HCT116 (cell line): Measurements from ENCODE around the gene EFNB2. TPM values are rescaled to one million over a fixed set of nuclear protein-coding genes. Genes with fewer than 3 reads are reported as not detected.

Source experiments
- ATAC-seq: fragments of 200-7000 bp; cut with Tn5 transposase; 2 replicates; pipeline ENCODE4 v1.9.1; 2020; ENCODE audit warnings: mild to moderate bottlenecking, moderate library complexity
- BruUV-seq: library from RNA; stranded (reverse); fragments of 400-500 nt; replicated peaks from 2 replicates; lab custom pipeline; 2021; lab: Mats Ljungman, UMichigan
- CTCF ChIA-PET: fragments of 300-600 bp; sonication (Branson Sonifier 250); formaldehyde crosslinking; loops from one replicate; lab custom pipeline; 2021; ENCODE audit warnings: antibody characterized with exemption; lab: Charles Lee
- POLR2A ChIA-PET: fragments of 300-600, 350-600 bp; sonication (Branson Sonifier 250); formaldehyde crosslinking; loops from one replicate; lab custom pipeline; 2021; ENCODE audit warnings: antibody characterized with exemption; lab: Charles Lee
- RAD21 ChIA-PET, 2 experiments: fragments of 300-600 bp; sonication (Branson Sonifier 250); formaldehyde crosslinking; loops; one replicate each; lab custom pipeline; 2023; ENCODE audit warnings: low total read pairs in 2 of 2; ENCODE audit not compliant: uncharacterized antibody in 2 of 2, unreplicated experiment in 2 of 2, low non-redundant PET in 1 of 2; lab: Charles Lee
- DNase-seq: peaks from one replicate; pipeline ENCODE4 v3.0.0-alpha.2; 2010; ENCODE audit warnings: low read depth, low spot score
- H2AFZ ChIP-seq: fragments of 200-600 bp; shearing (Covaris generic), sonication (generic); 2 replicates; pipeline ENCODE4 v1.6.1; 2017; ENCODE audit warnings: low read depth, mixed run types, mixed read lengths, antibody characterized with exemption, low read length; ENCODE audit not compliant: poor library complexity, severe bottlenecking
- H3K27ac ChIP-seq: 2 replicates; pipeline ENCODE4 v1.5.1; 2012; ENCODE audit warnings: low read depth, low read length
- H3K27me3 ChIP-seq: fragments of 200-600 bp; sonication (generic); 2 replicates; pipeline ENCODE4 v1.6.1; 2016; ENCODE audit warnings: mixed run types, low read length, mixed read lengths; ENCODE audit not compliant: insufficient read depth
- H3K36me3 ChIP-seq, 2 experiments: fragments of 200-500 bp in 1 of 2; fragments of 200-600 bp in 1 of 2; sonication (Bioruptor generic) in 1 of 2; sonication (generic) in 1 of 2; 2 replicates each; pipeline versions ENCODE4 v1.5.1 to v1.6.1; 2014 to 2016; ENCODE audit warnings: low read length in 2 of 2, inconsistent platforms in 1 of 2, mixed read lengths in 1 of 2, mixed run types in 1 of 2; ENCODE audit not compliant: insufficient read depth in 2 of 2, control insufficient read depth in 1 of 2
- H3K4me1 ChIP-seq, 2 experiments: fragments of 200-600 bp in 1 of 2; sonication (generic) in 1 of 2; 2 replicates each; pipeline versions ENCODE4 v1.5.1 to v1.6.1; 2012 to 2017; ENCODE audit warnings: low read length in 2 of 2, inconsistent platforms in 1 of 2, mild to moderate bottlenecking in 1 of 2, mixed read lengths in 1 of 2, mixed run types in 1 of 2, moderate library complexity in 1 of 2; ENCODE audit not compliant: insufficient read depth in 2 of 2, control insufficient read depth in 1 of 2
- H3K4me2 ChIP-seq: fragments of 200-600 bp; sonication (generic); 2 replicates; pipeline ENCODE4 v1.6.1; 2017; ENCODE audit warnings: mixed run types, low read length, mixed read lengths
- H3K4me3 ChIP-seq, 2 experiments: fragments of 200-600 bp in 1 of 2; sonication (generic) in 1 of 2; replicated peaks in 1 of 2; 2 replicates each; pipeline ENCODE4 v1.5.1; 2011 to 2016; ENCODE audit warnings: low read length in 2 of 2, control low read depth in 1 of 2, low read depth in 1 of 2, mild to moderate bottlenecking in 1 of 2, mixed read lengths in 1 of 2, mixed run types in 1 of 2
- H3K79me2 ChIP-seq: fragments of 200-600 bp; sonication (generic); 2 replicates; pipeline ENCODE4 v1.6.1; 2017; ENCODE audit warnings: mild to moderate bottlenecking, mixed run types, low read length, moderate library complexity, mixed read lengths; ENCODE audit not compliant: insufficient read depth
- H3K9ac ChIP-seq: fragments of 200-600 bp; sonication (generic); 2 replicates; pipeline ENCODE4 v1.6.1; 2016; ENCODE audit warnings: low read length, mixed read lengths
- H3K9me2 ChIP-seq: fragments of 200-600 bp; sonication (generic), shearing (Covaris generic); 2 replicates; pipeline ENCODE4 v1.6.1; 2017; ENCODE audit warnings: mixed run types, mild to moderate bottlenecking, moderate library complexity; ENCODE audit not compliant: insufficient read depth
- H3K9me3 ChIP-seq, 2 experiments: fragments of 200-500 bp in 1 of 2; fragments of 200-600 bp in 1 of 2; sonication (Bioruptor generic) in 1 of 2; sonication (generic) in 1 of 2; 2 replicates each; pipeline ENCODE4 v1.6.1; 2014 to 2017; ENCODE audit warnings: low read length in 2 of 2, mixed read lengths in 2 of 2, inconsistent platforms in 1 of 2, low read depth in 1 of 2, mild to moderate bottlenecking in 1 of 2, mixed run types in 1 of 2, moderate library complexity in 1 of 2; ENCODE audit not compliant: control insufficient read depth in 1 of 2, insufficient read depth in 1 of 2
- H4K20me1 ChIP-seq: fragments of 200-600 bp; sonication (generic), shearing (Covaris generic); 2 replicates; pipeline ENCODE4 v1.6.1; 2017; ENCODE audit warnings: mixed run types, mild to moderate bottlenecking, moderate library complexity; ENCODE audit not compliant: insufficient read depth
- CBX3 ChIP-seq: IDR thresholded peaks from 2 replicates; pipeline ENCODE4 v1.6.1; 2012; ENCODE audit warnings: low read depth
- CEBPB ChIP-seq: IDR thresholded peaks from 2 replicates; pipeline ENCODE4 v1.6.1; 2012; ENCODE audit warnings: low read depth
- EGR1 ChIP-seq: IDR thresholded peaks from 2 replicates; pipeline ENCODE4 v1.6.1; 2012; ENCODE audit warnings: low read depth
- ELF1 ChIP-seq: IDR thresholded peaks from 2 replicates; pipeline ENCODE4 v1.6.1; 2012; ENCODE audit warnings: low read depth, borderline replicate concordance
- EZH2 ChIP-seq: fragments of 200-600 bp; sonication (generic); IDR thresholded peaks from 2 replicates; pipeline ENCODE4 v1.6.1; 2017; ENCODE audit warnings: antibody characterized with exemption, mixed run types
- EZH2phosphoT487 ChIP-seq: fragments of 200-600 bp; IDR thresholded peaks from 2 replicates; pipeline ENCODE4 v1.6.1; 2018; ENCODE audit warnings: antibody characterized with exemption, borderline replicate concordance
- JUND ChIP-seq: IDR thresholded peaks from 2 replicates; pipeline ENCODE4 v1.6.1; 2012
- POLR2A ChIP-seq: IDR thresholded peaks from 2 replicates; pipeline ENCODE4 v1.7.0; 2011; ENCODE audit warnings: borderline replicate concordance; ENCODE audit not compliant: insufficient read depth, insufficient read length; ENCODE audit errors: extremely low read depth
- POLR2AphosphoS5 ChIP-seq: IDR thresholded peaks from 2 replicates; pipeline ENCODE4 v1.6.1; 2011; ENCODE audit warnings: mild to moderate bottlenecking, low read depth, low read length, moderate library complexity
- RAD21 ChIP-seq: IDR thresholded peaks from 2 replicates; pipeline ENCODE4 v1.6.1; 2012; ENCODE audit warnings: low read depth, mild to moderate bottlenecking
- SP1 ChIP-seq: IDR thresholded peaks from 2 replicates; pipeline ENCODE4 v1.6.1; 2012; ENCODE audit warnings: low read depth
- TCF7L2 ChIP-seq: IDR thresholded peaks from 2 replicates; pipeline ENCODE4 v1.7.0; 2011; ENCODE audit warnings: borderline replicate concordance, inconsistent platforms; ENCODE audit not compliant: insufficient read depth, insufficient read length; ENCODE audit errors: extremely low read depth
- YY1 ChIP-seq: IDR thresholded peaks from 2 replicates; pipeline ENCODE4 v1.6.1; 2011; ENCODE audit warnings: low read length, low read depth, moderate library complexity, mild to moderate bottlenecking; ENCODE audit not compliant: insufficient replicate concordance; ENCODE audit errors: extremely low read depth
- ZFX ChIP-seq: fragments of 450-650 bp; IDR thresholded peaks from 2 replicates; pipeline ENCODE4 v1.6.1; 2017
- intact Hi-C: fragments of 100-400 bp; cut with micrococcal nuclease; formaldehyde crosslinking; loops from 2 replicates; pipeline ENCODE4 v1.10.0; 2022
- total RNA-seq: library from RNA; stranded (reverse); gene quantifications from one replicate; pipeline ENCODE4 v1.2.1, GENCODE V29; 2021; ENCODE audit not compliant: unreplicated experiment
- TF ChIP-seq, protein P1 (sequence below): IDR thresholded peaks from 2 replicates; pipeline ENCODE4 v1.6.1; 2012
- TF ChIP-seq, protein P2 (sequence below): IDR thresholded peaks from 2 replicates; pipeline ENCODE4 v1.6.1; 2011; ENCODE audit warnings: mild to moderate bottlenecking, low read length, moderate library complexity; ENCODE audit not compliant: insufficient replicate concordance; ENCODE audit errors: extremely low read depth
- TF ChIP-seq, protein P3 (sequence below), 3 experiments: fragments of 200-600 bp in 1 of 3; sonication (generic) in 1 of 3; IDR thresholded peaks in 2 of 3; conservative IDR thresholded peaks in 1 of 3; 2 replicates each; pipeline ENCODE4 v1.5.1; 2012 to 2017; ENCODE audit warnings: low read depth in 2 of 3, low read length in 2 of 3, antibody characterized with exemption in 1 of 3, borderline replicate concordance in 1 of 3, control low read depth in 1 of 3, mild to moderate bottlenecking in 1 of 3, mixed read lengths in 1 of 3, mixed run types in 1 of 3, moderate library complexity in 1 of 3; ENCODE audit not compliant: insufficient read depth in 1 of 3

Gene EFNB2
- total RNA-seq, 1 experiment from 2014 or later: 30.9 TPM

DNA sequence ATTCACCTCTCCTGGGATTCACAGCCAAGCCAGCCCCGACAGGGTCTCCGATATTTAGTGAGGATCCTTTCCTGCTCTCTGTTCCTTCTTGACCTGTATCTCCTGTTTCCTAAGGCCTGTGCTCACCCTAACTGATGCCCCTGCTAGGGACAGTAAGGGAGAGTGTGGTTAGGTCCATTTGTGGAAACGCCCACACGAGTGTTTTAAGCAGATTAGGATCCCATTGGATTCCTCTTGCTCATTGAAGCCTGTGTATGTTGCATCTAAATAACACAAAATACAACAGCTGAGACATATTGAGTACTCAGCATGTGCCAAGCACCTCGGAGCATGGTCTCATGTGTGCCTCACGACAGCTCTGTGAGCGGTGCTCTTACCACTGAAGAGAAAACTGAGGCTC lies 64.9 kb downstream of the EFNB2 start:
- POLR2A ChIA-PET: interaction anchor here (0.6 kb wide), 1 partner anchor 536 kb away, joined by 3 read pairs; no protein-coding TSS in a partner anchor
- Histone ChIP-seq H3K27me3 (no peaks in the 10 kb centered on the region), H3K4me3 (no peak overlapping the region), H3K9me2 (no peaks in the 10 kb centered on the region), H3K9ac (no peak overlapping the region), H3K27ac (no peak overlapping the region), H3K36me3 (no peaks in the 10 kb centered on the region), H3K4me1 (peaks cover 15 to 38% of the 10 kb centered on the region in 2 experiments), H3K79me2 (no peaks in the 10 kb centered on the region), H3K4me2 (no peak overlapping the region; the same call in 1 of the 2 replicates), H2AFZ (no peak overlapping the region), H4K20me1 (no peaks in the 10 kb centered on the region), H3K9me3 (no peaks in the 10 kb centered on the region)
- RAD21 ChIA-PET: no interaction called here
- no TSS peak for BruUV-seq
- DNase-seq (no peak), ATAC-seq (no peak)
- intact Hi-C loops: loop anchor here (10.0 kb wide), 1 partner anchor 696 kb away; no protein-coding TSS in a partner anchor
- TF ChIP-seq EZH2 (no peak), ELF1 (no peak), POLR2A (no peak), EGR1 (no peak), SP1 (no peak), YY1 (no peak), JUND (no peak), POLR2AphosphoS5 (no peak), RAD21 (no peak), ZFX (no peak), CEBPB (no peak), EZH2phosphoT487 (no peak), CBX3 (no peak), TCF7L2 (no peak)
- TF ChIP-seq, protein P1, sequence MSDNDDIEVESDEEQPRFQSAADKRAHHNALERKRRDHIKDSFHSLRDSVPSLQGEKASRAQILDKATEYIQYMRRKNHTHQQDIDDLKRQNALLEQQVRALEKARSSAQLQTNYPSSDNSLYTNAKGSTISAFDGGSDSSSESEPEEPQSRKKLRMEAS: no peak
- TF ChIP-seq, protein P2, sequence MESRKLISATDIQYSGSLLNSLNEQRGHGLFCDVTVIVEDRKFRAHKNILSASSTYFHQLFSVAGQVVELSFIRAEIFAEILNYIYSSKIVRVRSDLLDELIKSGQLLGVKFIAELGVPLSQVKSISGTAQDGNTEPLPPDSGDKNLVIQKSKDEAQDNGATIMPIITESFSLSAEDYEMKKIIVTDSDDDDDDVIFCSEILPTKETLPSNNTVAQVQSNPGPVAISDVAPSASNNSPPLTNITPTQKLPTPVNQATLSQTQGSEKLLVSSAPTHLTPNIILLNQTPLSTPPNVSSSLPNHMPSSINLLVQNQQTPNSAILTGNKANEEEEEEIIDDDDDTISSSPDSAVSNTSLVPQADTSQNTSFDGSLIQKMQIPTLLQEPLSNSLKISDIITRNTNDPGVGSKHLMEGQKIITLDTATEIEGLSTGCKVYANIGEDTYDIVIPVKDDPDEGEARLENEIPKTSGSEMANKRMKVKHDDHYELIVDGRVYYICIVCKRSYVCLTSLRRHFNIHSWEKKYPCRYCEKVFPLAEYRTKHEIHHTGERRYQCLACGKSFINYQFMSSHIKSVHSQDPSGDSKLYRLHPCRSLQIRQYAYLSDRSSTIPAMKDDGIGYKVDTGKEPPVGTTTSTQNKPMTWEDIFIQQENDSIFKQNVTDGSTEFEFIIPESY: no peak
- TF ChIP-seq, protein P3, sequence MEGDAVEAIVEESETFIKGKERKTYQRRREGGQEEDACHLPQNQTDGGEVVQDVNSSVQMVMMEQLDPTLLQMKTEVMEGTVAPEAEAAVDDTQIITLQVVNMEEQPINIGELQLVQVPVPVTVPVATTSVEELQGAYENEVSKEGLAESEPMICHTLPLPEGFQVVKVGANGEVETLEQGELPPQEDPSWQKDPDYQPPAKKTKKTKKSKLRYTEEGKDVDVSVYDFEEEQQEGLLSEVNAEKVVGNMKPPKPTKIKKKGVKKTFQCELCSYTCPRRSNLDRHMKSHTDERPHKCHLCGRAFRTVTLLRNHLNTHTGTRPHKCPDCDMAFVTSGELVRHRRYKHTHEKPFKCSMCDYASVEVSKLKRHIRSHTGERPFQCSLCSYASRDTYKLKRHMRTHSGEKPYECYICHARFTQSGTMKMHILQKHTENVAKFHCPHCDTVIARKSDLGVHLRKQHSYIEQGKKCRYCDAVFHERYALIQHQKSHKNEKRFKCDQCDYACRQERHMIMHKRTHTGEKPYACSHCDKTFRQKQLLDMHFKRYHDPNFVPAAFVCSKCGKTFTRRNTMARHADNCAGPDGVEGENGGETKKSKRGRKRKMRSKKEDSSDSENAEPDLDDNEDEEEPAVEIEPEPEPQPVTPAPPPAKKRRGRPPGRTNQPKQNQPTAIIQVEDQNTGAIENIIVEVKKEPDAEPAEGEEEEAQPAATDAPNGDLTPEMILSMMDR (IDR thresholded peaks at IDR 0.05 in 2 of 3, conservative IDR thresholded peaks at IDR 0.05 in 1 of 3; ENCODE audit: borderline replicate concordance in 1 of 3, insufficient read depth in 1 of 3, low read depth in 2 of 3, low read length in 2 of 3): no peak
- CTCF ChIA-PET: no interaction called here
